Measurements from ENCODE around the gene ZBTB49. TPM values are rescaled to one million over a fixed set of nuclear protein-coding genes. Genes with fewer than 3 reads are reported as not detected.

The ZBTB49 gene
- total and polyA plus RNA-seq, 2 of the 13 experiments (the other 11 are each of a cell fraction or from before 2014, with no cell fraction given), result 3.3 to 4.3 TPM

DNA sequence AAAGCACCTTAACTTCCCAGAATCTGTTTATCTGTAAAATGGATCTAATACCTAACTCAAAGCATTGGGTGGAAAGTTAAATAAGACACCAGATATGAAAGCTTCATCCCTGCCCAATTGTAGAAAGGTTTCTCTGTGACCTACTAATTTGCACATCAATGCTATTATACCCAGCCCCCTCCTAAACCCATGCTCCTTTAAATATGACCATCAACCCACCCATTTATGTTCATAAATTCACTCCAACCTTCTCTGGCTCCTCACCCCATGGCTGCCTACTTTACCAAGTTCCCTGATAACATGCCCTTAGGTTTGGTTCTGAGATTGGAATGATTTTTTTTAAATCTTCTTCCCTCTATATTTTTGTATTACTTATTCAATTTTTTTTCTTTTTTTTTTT lies 2.0 kb upstream of the ZBTB49 start (continued):
- TF ChIP-seq, protein P1, sequence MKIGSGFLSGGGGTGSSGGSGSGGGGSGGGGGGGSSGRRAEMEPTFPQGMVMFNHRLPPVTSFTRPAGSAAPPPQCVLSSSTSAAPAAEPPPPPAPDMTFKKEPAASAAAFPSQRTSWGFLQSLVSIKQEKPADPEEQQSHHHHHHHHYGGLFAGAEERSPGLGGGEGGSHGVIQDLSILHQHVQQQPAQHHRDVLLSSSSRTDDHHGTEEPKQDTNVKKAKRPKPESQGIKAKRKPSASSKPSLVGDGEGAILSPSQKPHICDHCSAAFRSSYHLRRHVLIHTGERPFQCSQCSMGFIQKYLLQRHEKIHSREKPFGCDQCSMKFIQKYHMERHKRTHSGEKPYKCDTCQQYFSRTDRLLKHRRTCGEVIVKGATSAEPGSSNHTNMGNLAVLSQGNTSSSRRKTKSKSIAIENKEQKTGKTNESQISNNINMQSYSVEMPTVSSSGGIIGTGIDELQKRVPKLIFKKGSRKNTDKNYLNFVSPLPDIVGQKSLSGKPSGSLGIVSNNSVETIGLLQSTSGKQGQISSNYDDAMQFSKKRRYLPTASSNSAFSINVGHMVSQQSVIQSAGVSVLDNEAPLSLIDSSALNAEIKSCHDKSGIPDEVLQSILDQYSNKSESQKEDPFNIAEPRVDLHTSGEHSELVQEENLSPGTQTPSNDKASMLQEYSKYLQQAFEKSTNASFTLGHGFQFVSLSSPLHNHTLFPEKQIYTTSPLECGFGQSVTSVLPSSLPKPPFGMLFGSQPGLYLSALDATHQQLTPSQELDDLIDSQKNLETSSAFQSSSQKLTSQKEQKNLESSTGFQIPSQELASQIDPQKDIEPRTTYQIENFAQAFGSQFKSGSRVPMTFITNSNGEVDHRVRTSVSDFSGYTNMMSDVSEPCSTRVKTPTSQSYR (CRISPR knock-in tag; IDR thresholded peaks at IDR 0.05; ENCODE audit: borderline replicate concordance), result no peak
- no peak for TF ChIP-seq ZNF788 (CRISPR knock-in tag; IDR thresholded peaks at IDR 0.05; ENCODE audit: borderline replicate concordance)
- TF ChIP-seq HES4 (CRISPR knock-in tag; IDR thresholded peaks at IDR 0.05; ENCODE audit: borderline replicate concordance), result no peak
- TF ChIP-seq, protein P2, sequence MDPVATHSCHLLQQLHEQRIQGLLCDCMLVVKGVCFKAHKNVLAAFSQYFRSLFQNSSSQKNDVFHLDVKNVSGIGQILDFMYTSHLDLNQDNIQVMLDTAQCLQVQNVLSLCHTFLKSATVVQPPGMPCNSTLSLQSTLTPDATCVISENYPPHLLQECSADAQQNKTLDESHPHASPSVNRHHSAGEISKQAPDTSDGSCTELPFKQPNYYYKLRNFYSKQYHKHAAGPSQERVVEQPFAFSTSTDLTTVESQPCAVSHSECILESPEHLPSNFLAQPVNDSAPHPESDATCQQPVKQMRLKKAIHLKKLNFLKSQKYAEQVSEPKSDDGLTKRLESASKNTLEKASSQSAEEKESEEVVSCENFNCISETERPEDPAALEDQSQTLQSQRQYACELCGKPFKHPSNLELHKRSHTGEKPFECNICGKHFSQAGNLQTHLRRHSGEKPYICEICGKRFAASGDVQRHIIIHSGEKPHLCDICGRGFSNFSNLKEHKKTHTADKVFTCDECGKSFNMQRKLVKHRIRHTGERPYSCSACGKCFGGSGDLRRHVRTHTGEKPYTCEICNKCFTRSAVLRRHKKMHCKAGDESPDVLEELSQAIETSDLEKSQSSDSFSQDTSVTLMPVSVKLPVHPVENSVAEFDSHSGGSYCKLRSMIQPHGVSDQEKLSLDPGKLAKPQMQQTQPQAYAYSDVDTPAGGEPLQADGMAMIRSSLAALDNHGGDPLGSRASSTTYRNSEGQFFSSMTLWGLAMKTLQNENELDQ (CRISPR knock-in tag; IDR thresholded peaks at IDR 0.05; ENCODE audit: borderline replicate concordance), result no peak
- no peak for TF ChIP-seq ZNF839 (CRISPR knock-in tag; IDR thresholded peaks at IDR 0.05; ENCODE audit: borderline replicate concordance)
- no peak for TF ChIP-seq JUNB (CRISPR knock-in tag; IDR thresholded peaks at IDR 0.05; ENCODE audit: borderline replicate concordance)
- TF ChIP-seq, protein P3, sequence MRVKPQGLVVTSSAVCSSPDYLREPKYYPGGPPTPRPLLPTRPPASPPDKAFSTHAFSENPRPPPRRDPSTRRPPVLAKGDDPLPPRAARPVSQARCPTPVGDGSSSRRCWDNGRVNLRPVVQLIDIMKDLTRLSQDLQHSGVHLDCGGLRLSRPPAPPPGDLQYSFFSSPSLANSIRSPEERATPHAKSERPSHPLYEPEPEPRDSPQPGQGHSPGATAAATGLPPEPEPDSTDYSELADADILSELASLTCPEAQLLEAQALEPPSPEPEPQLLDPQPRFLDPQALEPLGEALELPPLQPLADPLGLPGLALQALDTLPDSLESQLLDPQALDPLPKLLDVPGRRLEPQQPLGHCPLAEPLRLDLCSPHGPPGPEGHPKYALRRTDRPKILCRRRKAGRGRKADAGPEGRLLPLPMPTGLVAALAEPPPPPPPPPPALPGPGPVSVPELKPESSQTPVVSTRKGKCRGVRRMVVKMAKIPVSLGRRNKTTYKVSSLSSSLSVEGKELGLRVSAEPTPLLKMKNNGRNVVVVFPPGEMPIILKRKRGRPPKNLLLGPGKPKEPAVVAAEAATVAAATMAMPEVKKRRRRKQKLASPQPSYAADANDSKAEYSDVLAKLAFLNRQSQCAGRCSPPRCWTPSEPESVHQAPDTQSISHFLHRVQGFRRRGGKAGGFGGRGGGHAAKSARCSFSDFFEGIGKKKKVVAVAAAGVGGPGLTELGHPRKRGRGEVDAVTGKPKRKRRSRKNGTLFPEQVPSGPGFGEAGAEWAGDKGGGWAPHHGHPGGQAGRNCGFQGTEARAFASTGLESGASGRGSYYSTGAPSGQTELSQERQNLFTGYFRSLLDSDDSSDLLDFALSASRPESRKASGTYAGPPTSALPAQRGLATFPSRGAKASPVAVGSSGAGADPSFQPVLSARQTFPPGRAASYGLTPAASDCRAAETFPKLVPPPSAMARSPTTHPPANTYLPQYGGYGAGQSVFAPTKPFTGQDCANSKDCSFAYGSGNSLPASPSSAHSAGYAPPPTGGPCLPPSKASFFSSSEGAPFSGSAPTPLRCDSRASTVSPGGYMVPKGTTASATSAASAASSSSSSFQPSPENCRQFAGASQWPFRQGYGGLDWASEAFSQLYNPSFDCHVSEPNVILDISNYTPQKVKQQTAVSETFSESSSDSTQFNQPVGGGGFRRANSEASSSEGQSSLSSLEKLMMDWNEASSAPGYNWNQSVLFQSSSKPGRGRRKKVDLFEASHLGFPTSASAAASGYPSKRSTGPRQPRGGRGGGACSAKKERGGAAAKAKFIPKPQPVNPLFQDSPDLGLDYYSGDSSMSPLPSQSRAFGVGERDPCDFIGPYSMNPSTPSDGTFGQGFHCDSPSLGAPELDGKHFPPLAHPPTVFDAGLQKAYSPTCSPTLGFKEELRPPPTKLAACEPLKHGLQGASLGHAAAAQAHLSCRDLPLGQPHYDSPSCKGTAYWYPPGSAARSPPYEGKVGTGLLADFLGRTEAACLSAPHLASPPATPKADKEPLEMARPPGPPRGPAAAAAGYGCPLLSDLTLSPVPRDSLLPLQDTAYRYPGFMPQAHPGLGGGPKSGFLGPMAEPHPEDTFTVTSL (CRISPR knock-in tag; IDR thresholded peaks at IDR 0.05; ENCODE audit: borderline replicate concordance), result no peak
- no peak for TF ChIP-seq TBP (CRISPR knock-in tag; IDR thresholded peaks at IDR 0.05)
- no peak for TF ChIP-seq ZNF232 (CRISPR knock-in tag; IDR thresholded peaks at IDR 0.05; ENCODE audit: borderline replicate concordance)
- TF ChIP-seq ZNF619 (CRISPR knock-in tag; IDR thresholded peaks at IDR 0.05), result no peak
- TF ChIP-seq, protein P4, sequence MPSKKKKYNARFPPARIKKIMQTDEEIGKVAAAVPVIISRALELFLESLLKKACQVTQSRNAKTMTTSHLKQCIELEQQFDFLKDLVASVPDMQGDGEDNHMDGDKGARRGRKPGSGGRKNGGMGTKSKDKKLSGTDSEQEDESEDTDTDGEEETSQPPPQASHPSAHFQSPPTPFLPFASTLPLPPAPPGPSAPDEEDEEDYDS (CRISPR knock-in tag; IDR thresholded peaks at IDR 0.05), result no peak
- TF ChIP-seq RFXAP (CRISPR knock-in tag; IDR thresholded peaks at IDR 0.05; ENCODE audit: borderline replicate concordance), result no peak
